NOMO-1 (cell line): Measurements from ENCODE around the gene SLC18A3.

Experiments
- DNase-seq, 2 experiments: peaks; one replicate each; lab custom pipeline; 2025; ENCODE audit not compliant: unreplicated experiment in 2 of 2; lab: John Stamatoyannopoulos, UW

The SLC18A3 gene

GRCh38 chr10:49622426-49623425 lies 12.6 kb downstream of the SLC18A3 start:
- no peak for DNase-seq

GRCh38 chr10:49624629-49625028 lies 14.5 kb downstream of the SLC18A3 start:
- no peak for DNase-seq

- no peak for DNase-seq
Observed at GRCh38 chr10:49625411-49625810, 15.3 kb downstream of the SLC18A3 start.

GRCh38 chr10:49627038-49627437 lies 16.9 kb downstream of the SLC18A3 start:
- no peak for DNase-seq

- no peak for DNase-seq
Observed at GRCh38 chr10:49627644-49628247, 17.6 kb downstream of the SLC18A3 start.

- no peak for DNase-seq
Observed at GRCh38 chr10:49628599-49628998, 18.5 kb downstream of the SLC18A3 start.

GRCh38 chr10:49629431-49629881 lies 19.3 kb downstream of the SLC18A3 start:
- DNase-seq: no peak

GRCh38 chr10:49631975-49632374 lies 21.9 kb downstream of the SLC18A3 start:
- no peak for DNase-seq

GRCh38 chr10:49632406-49633317 lies 22.6 kb downstream of the SLC18A3 start:
- DNase-seq: no peak

GRCh38 chr10:49633327-49634068 lies 23.4 kb downstream of the SLC18A3 start:
- DNase-seq: no peak

GRCh38 chr10:49634069-49634660 lies 24.1 kb downstream of the SLC18A3 start:
- DNase-seq: no peak

GRCh38 chr10:49642311-49642710 lies 32.2 kb downstream of the SLC18A3 start:
- no peak for DNase-seq

GRCh38 chr10:49643241-49644034 lies 33.3 kb downstream of the SLC18A3 start:
- no peak for DNase-seq

GRCh38 chr10:49644035-49644646 lies 34.0 kb downstream of the SLC18A3 start:
- no peak for DNase-seq

GRCh38 chr10:49645417-49645816 lies 35.3 kb downstream of the SLC18A3 start:
- DNase-seq: no peak

GRCh38 chr10:49645871-49646870 lies 36.1 kb downstream of the SLC18A3 start:
- DNase-seq: peak; percentile 36 to 50

GRCh38 chr10:49647554-49647953 lies 37.4 kb downstream of the SLC18A3 start:
- DNase-seq: no peak
